ENCODE measurements around the gene CDK6. TPM values are rescaled to one million over a fixed set of nuclear protein-coding genes. Genes with fewer than 3 reads are reported as not detected.
A peak's percentile ranks its signal among the peaks of the same experiment; 100 is the strongest.

The CDK6 gene
- total RNA-seq, 3 donors from 2014 or later (not counting 1 experiment from before 2014, with no cell fraction given): 41.1 to 46.3 (median 45.1) TPM

DNA sequence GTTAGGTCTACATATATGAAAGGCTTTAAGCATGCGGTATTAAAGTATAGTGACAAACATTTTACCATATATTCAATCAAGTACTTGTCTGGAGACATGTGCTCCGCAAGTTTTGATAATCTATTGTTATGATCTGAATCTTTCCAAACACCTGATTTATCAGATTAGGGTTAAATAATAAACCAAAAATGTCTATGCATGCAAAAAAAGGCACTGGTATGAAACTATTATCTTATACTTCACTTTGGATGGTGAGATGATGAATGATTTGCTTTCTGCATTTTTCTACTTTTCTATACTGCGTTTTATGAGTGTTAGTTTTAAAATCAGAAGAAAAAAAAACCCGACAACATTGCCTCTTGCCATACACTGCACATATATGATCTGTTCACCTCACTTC lies 208.4 kb downstream of the CDK6 start:
- no peak for ATAC-seq
- Mint-ChIP-seq H3K4me3 (no peak overlapping the region), H3K36me3 (peaks cover 9% of the 10 kb centered on the region), H3K27me3 (ENCODE audit: low read depth in 2 of 2) (no peaks in the 10 kb centered on the region), H3K4me1 (peaks cover 53 to 54% of the 10 kb centered on the region in 2 donors), H3K9me3 (peaks cover 0 to 3% of the 10 kb centered on the region in 2 donors), H3K27ac (peak overlapping the region; percentile 19 to 25)
- H3K9me3 ChIP-seq (ENCODE audit: control insufficient read depth, insufficient read depth, low read length): peaks cover 3% of the 10 kb centered on the region
- H3K36me3 ChIP-seq (ENCODE audit: control insufficient read depth, insufficient read depth, low read length): peaks cover 1% of the 10 kb centered on the region
- DNase-seq: no peak
- TF ChIP-seq, protein P1, sequence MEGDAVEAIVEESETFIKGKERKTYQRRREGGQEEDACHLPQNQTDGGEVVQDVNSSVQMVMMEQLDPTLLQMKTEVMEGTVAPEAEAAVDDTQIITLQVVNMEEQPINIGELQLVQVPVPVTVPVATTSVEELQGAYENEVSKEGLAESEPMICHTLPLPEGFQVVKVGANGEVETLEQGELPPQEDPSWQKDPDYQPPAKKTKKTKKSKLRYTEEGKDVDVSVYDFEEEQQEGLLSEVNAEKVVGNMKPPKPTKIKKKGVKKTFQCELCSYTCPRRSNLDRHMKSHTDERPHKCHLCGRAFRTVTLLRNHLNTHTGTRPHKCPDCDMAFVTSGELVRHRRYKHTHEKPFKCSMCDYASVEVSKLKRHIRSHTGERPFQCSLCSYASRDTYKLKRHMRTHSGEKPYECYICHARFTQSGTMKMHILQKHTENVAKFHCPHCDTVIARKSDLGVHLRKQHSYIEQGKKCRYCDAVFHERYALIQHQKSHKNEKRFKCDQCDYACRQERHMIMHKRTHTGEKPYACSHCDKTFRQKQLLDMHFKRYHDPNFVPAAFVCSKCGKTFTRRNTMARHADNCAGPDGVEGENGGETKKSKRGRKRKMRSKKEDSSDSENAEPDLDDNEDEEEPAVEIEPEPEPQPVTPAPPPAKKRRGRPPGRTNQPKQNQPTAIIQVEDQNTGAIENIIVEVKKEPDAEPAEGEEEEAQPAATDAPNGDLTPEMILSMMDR (IDR thresholded peaks at IDR 0.05): no peak
- H3K27ac ChIP-seq (ENCODE audit: low read length): no peak overlapping the region
- intact Hi-C loops (cut with micrococcal nuclease): loop anchor here (5.0 kb wide), 1 partner anchor 274 kb away; no protein-coding TSS in a partner anchor
- H3K27me3 ChIP-seq (ENCODE audit: control insufficient read depth, insufficient read depth, low read length): no peaks in the 10 kb centered on the region
- H3K4me1 ChIP-seq (ENCODE audit: control insufficient read depth, insufficient read depth, low read length): peaks cover 3% of the 10 kb centered on the region
- WGBS (ENCODE audit: insufficient coverage): 100% methylated on average over 2 of the region's 4 CpGs
- H3K4me3 ChIP-seq (ENCODE audit: low read length): no peak overlapping the region

DNA sequence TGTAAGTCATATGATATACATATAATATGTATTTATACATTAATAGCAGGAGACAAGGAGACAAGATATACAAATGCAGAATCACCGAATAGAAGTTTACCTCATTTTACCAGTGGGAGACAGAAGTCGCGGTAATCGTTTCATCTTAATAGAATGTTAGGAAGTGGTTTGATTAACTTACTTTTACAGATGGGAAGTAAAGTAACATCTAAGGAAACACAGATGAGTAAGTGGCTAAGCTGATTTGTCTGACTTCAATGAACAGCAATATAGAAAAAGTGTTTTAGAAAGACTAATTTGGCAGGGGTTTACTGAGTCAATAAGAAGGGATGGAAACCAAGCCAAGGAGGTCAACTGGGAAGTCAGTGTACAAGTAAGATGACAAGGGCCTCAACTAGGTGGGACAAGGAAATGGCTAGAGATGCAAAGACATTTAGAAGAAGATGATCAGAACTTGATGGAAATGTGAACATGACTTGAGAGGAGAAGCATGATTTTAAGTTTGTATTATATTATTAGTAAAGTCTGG lies 210.0 kb downstream of the CDK6 start:
- H3K9me3 Mint-ChIP-seq: peaks cover 0 to 3% of the 10 kb centered on the region in 2 donors
- H3K9me3 ChIP-seq (ENCODE audit: control insufficient read depth, insufficient read depth, low read length): peaks cover 3% of the 10 kb centered on the region
- H3K4me1 Mint-ChIP-seq: peaks cover 53 to 54% of the 10 kb centered on the region in 2 donors
- no peak overlapping the region for H3K4me3 Mint-ChIP-seq
- ATAC-seq (no peak), DNase-seq (no peak)
- H3K27ac ChIP-seq (ENCODE audit: low read length): no peak overlapping the region
- no peak overlapping the region for H3K4me3 ChIP-seq (ENCODE audit: low read length)
- peak overlapping the region; percentile 90 to 91 for H3K27ac Mint-ChIP-seq
- peaks cover 1% of the 10 kb centered on the region for H3K36me3 ChIP-seq (ENCODE audit: control insufficient read depth, insufficient read depth, low read length)
- no peaks in the 10 kb centered on the region for H3K27me3 ChIP-seq (ENCODE audit: control insufficient read depth, insufficient read depth, low read length)
- H3K36me3 Mint-ChIP-seq: peaks cover 9% of the 10 kb centered on the region
- no peaks in the 10 kb centered on the region for H3K27me3 Mint-ChIP-seq (ENCODE audit: low read depth in 2 of 2)
- peaks cover 4% of the 10 kb centered on the region for H3K4me1 ChIP-seq (ENCODE audit: control insufficient read depth, insufficient read depth, low read length)
- 59% methylated on average over 4 of the region's 4 CpGs for WGBS (ENCODE audit: insufficient coverage)
- intact Hi-C loops (cut with micrococcal nuclease): loop anchor here (5.0 kb wide), 1 partner anchor 276 kb away; no protein-coding TSS in a partner anchor
- TF ChIP-seq, protein P1 (IDR thresholded peaks at IDR 0.05): no peak

DNA sequence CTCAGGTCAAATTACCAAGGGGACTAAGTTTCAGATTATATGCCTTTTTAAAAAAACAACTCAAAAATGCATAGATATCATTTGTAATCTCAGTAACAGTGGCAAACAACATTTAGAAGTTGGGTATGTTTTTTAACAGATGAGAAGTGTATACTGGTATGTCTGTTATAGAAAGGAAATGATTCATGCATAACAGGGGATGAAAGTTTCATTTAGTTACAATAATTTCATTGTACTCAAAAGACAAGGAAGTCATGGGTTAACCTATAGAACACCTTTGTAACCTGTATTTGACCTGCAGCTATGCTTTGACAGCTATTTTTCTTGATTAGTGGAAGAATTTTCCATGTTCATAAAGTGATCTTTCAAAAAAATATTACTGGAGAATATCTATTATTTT lies 210.8 kb downstream of the CDK6 start:
- Histone ChIP-seq H3K9me3 (ENCODE audit: control insufficient read depth, insufficient read depth, low read length) (peaks cover 3% of the 10 kb centered on the region), H3K27me3 (ENCODE audit: control insufficient read depth, insufficient read depth, low read length) (no peaks in the 10 kb centered on the region), H3K4me3 (ENCODE audit: low read length) (no peak overlapping the region), H3K27ac (ENCODE audit: low read length) (peak overlapping the region; percentile 20), H3K36me3 (ENCODE audit: control insufficient read depth, insufficient read depth, low read length) (peaks cover 1% of the 10 kb centered on the region), H3K4me1 (ENCODE audit: control insufficient read depth, insufficient read depth, low read length) (peaks cover 7% of the 10 kb centered on the region)
- intact Hi-C loops (cut with micrococcal nuclease): loop anchor here (5.0 kb wide), 1 partner anchor 277 kb away; no protein-coding TSS in a partner anchor
- TF ChIP-seq, protein P1 (IDR thresholded peaks at IDR 0.05): no peak
- Mint-ChIP-seq H3K4me3 (peak overlapping the region; percentile 54), H3K27ac (peak overlapping the region; percentile 90 to 91), H3K27me3 (ENCODE audit: low read depth in 2 of 2) (no peaks in the 10 kb centered on the region), H3K4me1 (peaks cover 57 to 58% of the 10 kb centered on the region in 2 donors), H3K36me3 (peaks cover 9% of the 10 kb centered on the region), H3K9me3 (peaks cover 0 to 3% of the 10 kb centered on the region in 2 donors)
- ATAC-seq: peak; percentile 57 to 72 (median 59)
- DNase-seq: no peak
